Gastroesophageal sphincter (tissue), 3 donors: ENCODE data around the gene GRM4.

ENCODE experiments used
- POLR2A ChIP-seq, 2 donors: fragments of 450-650 bp; IDR thresholded peaks; one replicate each; pipeline ENCODE4 v1.6.1; 2017; ENCODE audit warnings: antibody characterized with exemption in 2 of 2, mild to moderate bottlenecking in 2 of 2, moderate library complexity in 1 of 2
- TF ChIP-seq, protein P1 (sequence below), 4 experiments: fragments of 200-600 bp in 2 of 4; fragments of 450-650 bp in 2 of 4; sonication (generic) in 1 of 4; IDR thresholded peaks; one replicate each; pipeline ENCODE4 v1.5.1; 2017 to 2019; ENCODE audit warnings: antibody characterized with exemption in 4 of 4, mild to moderate bottlenecking in 2 of 4, moderate library complexity in 2 of 4

DNA sequence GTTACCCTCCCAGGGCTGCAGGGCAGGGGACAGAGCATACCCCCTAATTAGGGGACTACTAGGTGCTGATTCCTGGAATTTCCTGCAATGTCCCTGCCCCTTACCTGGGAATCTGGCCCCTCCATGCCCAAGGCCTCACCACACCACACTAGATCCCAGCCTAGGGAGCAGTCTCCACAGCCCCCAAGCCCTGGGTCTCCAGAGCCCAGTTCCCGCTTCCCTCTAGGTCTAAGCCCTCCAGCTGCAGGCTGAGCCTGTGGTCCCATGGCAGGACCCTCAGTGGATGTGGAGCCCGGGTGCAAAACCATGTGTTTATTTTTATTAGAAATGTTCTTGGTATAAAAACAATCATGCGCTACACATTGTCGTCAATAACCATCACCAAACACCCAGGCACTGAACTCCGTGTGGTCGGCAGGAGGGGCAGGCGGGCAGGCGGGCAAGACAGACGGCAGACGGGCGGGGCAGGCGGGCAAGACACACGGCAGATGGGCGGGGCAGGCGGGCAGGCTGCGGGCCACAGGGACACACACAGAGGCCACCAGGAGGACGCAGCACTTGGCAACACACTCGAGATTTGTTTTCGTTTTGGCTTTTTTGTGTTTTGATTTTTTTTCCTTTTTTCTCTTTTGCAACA is 124.2 kb downstream of the GRM4 start:
- TF ChIP-seq, protein P1, sequence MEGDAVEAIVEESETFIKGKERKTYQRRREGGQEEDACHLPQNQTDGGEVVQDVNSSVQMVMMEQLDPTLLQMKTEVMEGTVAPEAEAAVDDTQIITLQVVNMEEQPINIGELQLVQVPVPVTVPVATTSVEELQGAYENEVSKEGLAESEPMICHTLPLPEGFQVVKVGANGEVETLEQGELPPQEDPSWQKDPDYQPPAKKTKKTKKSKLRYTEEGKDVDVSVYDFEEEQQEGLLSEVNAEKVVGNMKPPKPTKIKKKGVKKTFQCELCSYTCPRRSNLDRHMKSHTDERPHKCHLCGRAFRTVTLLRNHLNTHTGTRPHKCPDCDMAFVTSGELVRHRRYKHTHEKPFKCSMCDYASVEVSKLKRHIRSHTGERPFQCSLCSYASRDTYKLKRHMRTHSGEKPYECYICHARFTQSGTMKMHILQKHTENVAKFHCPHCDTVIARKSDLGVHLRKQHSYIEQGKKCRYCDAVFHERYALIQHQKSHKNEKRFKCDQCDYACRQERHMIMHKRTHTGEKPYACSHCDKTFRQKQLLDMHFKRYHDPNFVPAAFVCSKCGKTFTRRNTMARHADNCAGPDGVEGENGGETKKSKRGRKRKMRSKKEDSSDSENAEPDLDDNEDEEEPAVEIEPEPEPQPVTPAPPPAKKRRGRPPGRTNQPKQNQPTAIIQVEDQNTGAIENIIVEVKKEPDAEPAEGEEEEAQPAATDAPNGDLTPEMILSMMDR (IDR thresholded peaks at IDR 0.05), result no peak
- TF ChIP-seq POLR2A (IDR thresholded peaks at IDR 0.05), result no peak
